ENCODE results near the gene KDM2B. TPM values are rescaled to one million over a fixed set of nuclear protein-coding genes. Genes with fewer than 3 reads are reported as not detected.

The KDM2B gene
- polyA plus RNA-seq, 1 of the 3 experiments (the other 2 are of a cell fraction) = 11.5 TPM

DNA sequence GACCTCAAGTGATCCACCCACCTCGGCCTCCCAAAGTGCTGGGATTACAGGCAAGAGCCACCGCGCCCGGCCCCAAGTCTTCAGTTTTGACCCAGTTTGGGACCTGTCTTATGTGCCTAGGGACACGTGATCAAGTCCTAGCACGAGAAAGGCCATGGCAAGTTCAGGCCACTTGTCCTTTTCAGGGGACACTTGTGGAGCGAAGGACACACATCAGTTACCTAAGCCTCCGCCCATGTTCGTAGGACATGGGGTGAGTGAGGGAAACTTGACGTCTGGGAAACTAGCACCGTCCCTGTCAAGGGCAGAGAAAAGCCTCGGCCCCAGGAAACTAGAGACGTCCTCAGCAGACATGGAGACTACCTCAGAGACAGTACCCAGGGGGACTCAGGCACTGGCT is 60.7 kb downstream of the KDM2B start:
- Histone ChIP-seq H3K36me3 (replicated peaks in 1 of 2; ENCODE audit: control insufficient read depth in 1 of 2, insufficient read depth in 2 of 2, low read length in 1 of 2) (peaks cover 0 to 8% of the 10 kb centered on the region in 2 experiments), H3K27ac (ENCODE audit: low read depth in 2 of 2, low read length in 1 of 2) (no peak overlapping the region), H3K9ac (no peak overlapping the region), H3K27me3 (ENCODE audit: insufficient read depth) (no peaks in the 10 kb centered on the region), H2AFZ (ENCODE audit: low read depth) (no peak overlapping the region), H3F3A (replicated peaks; ENCODE audit: insufficient read depth) (peaks cover 9% of the 10 kb centered on the region), H3K9me2 (no peaks in the 10 kb centered on the region), H3K4me3 (ENCODE audit: low read depth in 2 of 2, low read length in 1 of 2) (no peak overlapping the region), H3K4me1 (ENCODE audit: control insufficient read depth in 1 of 2, insufficient read depth in 2 of 2, low read depth in 1 of 2, low read length in 1 of 2) (peaks cover 0 to 9% of the 10 kb centered on the region in 2 experiments; a peak in 1 of 4 replicates), H3K4me2 (no peak overlapping the region), H3K79me2 (ENCODE audit: insufficient read depth) (no peaks in the 10 kb centered on the region), H4K20me1 (ENCODE audit: insufficient read depth) (no peaks in the 10 kb centered on the region), H3K9me3 (no peaks in the 10 kb centered on the region)
- ChIA-PET CTCF (interaction anchor here (0.9 kb wide), 1 partner anchor 105 kb away, joined by 3 read pairs; no protein-coding TSS in a partner anchor), POLR2A (no interaction called here)
- WGBS (ENCODE audit: low lambda C conversion rate) = 93% methylated on average over 13 of the region's 13 CpGs
- TF ChIP-seq RCOR1 (IDR thresholded peaks at IDR 0.05; ENCODE audit: low read length) = no peak
- TF ChIP-seq YY1 (IDR thresholded peaks at IDR 0.05; ENCODE audit: low read depth) = no peak
- TF ChIP-seq, protein P1, sequence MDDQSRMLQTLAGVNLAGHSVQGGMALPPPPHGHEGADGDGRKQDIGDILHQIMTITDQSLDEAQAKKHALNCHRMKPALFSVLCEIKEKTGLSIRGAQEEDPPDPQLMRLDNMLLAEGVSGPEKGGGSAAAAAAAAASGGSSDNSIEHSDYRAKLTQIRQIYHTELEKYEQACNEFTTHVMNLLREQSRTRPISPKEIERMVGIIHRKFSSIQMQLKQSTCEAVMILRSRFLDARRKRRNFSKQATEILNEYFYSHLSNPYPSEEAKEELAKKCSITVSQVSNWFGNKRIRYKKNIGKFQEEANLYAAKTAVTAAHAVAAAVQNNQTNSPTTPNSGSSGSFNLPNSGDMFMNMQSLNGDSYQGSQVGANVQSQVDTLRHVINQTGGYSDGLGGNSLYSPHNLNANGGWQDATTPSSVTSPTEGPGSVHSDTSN (IDR thresholded peaks at IDR 0.05) = no peak
- TF ChIP-seq TCF12 (IDR thresholded peaks at IDR 0.05) = no peak
- TF ChIP-seq GATA2 (CRISPR knock-in tag; IDR thresholded peaks at IDR 0.05) = no peak
- TF ChIP-seq SIN3A (IDR thresholded peaks at IDR 0.05; ENCODE audit: borderline replicate concordance, low read depth, low read length) = no peak
- TF ChIP-seq IRF3 (IDR thresholded peaks at IDR 0.05; ENCODE audit: low read depth, low read length) = no peak
- TF ChIP-seq, protein P2, sequence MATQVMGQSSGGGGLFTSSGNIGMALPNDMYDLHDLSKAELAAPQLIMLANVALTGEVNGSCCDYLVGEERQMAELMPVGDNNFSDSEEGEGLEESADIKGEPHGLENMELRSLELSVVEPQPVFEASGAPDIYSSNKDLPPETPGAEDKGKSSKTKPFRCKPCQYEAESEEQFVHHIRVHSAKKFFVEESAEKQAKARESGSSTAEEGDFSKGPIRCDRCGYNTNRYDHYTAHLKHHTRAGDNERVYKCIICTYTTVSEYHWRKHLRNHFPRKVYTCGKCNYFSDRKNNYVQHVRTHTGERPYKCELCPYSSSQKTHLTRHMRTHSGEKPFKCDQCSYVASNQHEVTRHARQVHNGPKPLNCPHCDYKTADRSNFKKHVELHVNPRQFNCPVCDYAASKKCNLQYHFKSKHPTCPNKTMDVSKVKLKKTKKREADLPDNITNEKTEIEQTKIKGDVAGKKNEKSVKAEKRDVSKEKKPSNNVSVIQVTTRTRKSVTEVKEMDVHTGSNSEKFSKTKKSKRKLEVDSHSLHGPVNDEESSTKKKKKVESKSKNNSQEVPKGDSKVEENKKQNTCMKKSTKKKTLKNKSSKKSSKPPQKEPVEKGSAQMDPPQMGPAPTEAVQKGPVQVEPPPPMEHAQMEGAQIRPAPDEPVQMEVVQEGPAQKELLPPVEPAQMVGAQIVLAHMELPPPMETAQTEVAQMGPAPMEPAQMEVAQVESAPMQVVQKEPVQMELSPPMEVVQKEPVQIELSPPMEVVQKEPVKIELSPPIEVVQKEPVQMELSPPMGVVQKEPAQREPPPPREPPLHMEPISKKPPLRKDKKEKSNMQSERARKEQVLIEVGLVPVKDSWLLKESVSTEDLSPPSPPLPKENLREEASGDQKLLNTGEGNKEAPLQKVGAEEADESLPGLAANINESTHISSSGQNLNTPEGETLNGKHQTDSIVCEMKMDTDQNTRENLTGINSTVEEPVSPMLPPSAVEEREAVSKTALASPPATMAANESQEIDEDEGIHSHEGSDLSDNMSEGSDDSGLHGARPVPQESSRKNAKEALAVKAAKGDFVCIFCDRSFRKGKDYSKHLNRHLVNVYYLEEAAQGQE (IDR thresholded peaks at IDR 0.05; ENCODE audit: low read depth, low read length) = no peak
- no peak for TF ChIP-seq USF1 (IDR thresholded peaks at IDR 0.05; ENCODE audit: borderline replicate concordance, low read depth)
- TF ChIP-seq FOXJ3 (CRISPR knock-in tag; IDR thresholded peaks at IDR 0.05) = no peak
- no peak for TF ChIP-seq FOSL2 (IDR thresholded peaks at IDR 0.05; ENCODE audit: borderline replicate concordance, low read depth)
- no peak for TF ChIP-seq GABPA (IDR thresholded peaks at IDR 0.05; ENCODE audit: low read depth)
- no peak for TF ChIP-seq RXRA (IDR thresholded peaks at IDR 0.05; ENCODE audit: borderline replicate concordance, low read depth)
- TF ChIP-seq TAF1 (IDR thresholded peaks at IDR 0.05; ENCODE audit: borderline replicate concordance, low read depth, low read length) = no peak
- no peak for TF ChIP-seq EP300 (IDR thresholded peaks at IDR 0.05; ENCODE audit: borderline replicate concordance in 1 of 2, low read depth in 1 of 2, low read length in 1 of 2)
- no peak for TF ChIP-seq CTCF (IDR thresholded peaks at IDR 0.05)
- DNase-seq = no peak

All from SK-N-SH (cell line).